Stimulated activated naive B cell treated with anti-CD40 and anti-IgM and Interleukin-4, amounts not matched to agents 10 μg/mL and 1 μg/mL and 100 μg/mL, for 72 hours (primary cell): ENCODE data around the gene LRBA.

Source experiments
- ATAC-seq, 2 donors: fragments of 150-1000 bp; cut with Tn5 transposase; replicated peaks; 2 replicates each; pipeline ENCODE4 v1.10.0; 2021; ENCODE audit warnings: moderate library complexity in 1 of 2
- DNase-seq: peaks from one replicate; pipeline ENCODE4 v3.0.0; 2021
- H3K27ac Mint-ChIP-seq: one replicate; pipeline ENCODE4 v1.8.0; 2022; ENCODE audit warnings: mild to moderate bottlenecking, mixed read lengths
- H3K27me3 Mint-ChIP-seq, 2 donors: one replicate each; pipeline ENCODE4 v1.8.0; 2022; ENCODE audit warnings: mixed read lengths in 2 of 2
- H3K36me3 Mint-ChIP-seq, 2 donors: one replicate each; pipeline ENCODE4 v1.8.0; 2022; ENCODE audit warnings: mixed read lengths in 2 of 2, mild to moderate bottlenecking in 1 of 2
- H3K4me1 Mint-ChIP-seq, 2 donors: one replicate each; pipeline ENCODE4 v1.8.0; 2022; ENCODE audit warnings: mixed read lengths in 2 of 2, mild to moderate bottlenecking in 1 of 2
- H3K4me3 Mint-ChIP-seq, 2 donors: one replicate each; pipeline ENCODE4 v1.8.0; 2022; ENCODE audit warnings: mild to moderate bottlenecking in 2 of 2, mixed read lengths in 2 of 2, moderate library complexity in 1 of 2
- H3K9me3 Mint-ChIP-seq, 2 donors: one replicate each; pipeline ENCODE4 v1.8.0; 2022; ENCODE audit warnings: mixed read lengths in 2 of 2, mild to moderate bottlenecking in 1 of 2

Gene LRBA

DNA sequence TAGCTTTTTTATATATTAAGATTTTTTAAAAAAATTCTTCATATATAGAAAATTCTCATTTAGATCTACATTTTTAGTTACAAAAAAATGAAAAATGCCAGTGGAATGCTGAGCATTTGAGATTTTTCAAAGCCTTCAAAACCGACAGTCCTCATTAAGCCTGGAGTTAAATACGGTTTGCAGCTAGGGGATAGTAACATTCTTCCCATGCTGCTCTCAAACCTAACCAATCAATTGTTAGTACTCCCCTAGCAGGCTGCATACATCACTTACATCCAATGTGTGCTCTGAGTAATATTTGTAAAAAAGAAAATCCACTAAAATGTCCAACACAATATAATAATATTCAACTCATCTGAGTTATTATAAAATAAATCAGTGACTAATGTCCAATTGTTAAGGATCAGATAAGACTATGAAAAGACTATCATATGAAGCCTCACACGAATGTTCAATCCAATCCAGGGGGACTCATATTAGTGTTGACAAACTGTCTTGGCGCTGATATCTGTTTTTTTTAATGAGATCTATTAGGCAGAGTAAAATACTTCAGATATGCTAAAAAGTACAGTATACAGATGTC, 660.8 kb downstream of the LRBA start:
- Mint-ChIP-seq H3K36me3 (peaks cover 0 to 6% of the 10 kb centered on the region in 2 donors), H3K9me3 (no peaks in the 10 kb centered on the region), H3K4me1 (peaks cover 0 to 1% of the 10 kb centered on the region in 2 donors), H3K27ac (no peak overlapping the region), H3K4me3 (no peak overlapping the region), H3K27me3 (no peaks in the 10 kb centered on the region)
- DNase-seq (no peak), ATAC-seq (no peak)

DNA sequence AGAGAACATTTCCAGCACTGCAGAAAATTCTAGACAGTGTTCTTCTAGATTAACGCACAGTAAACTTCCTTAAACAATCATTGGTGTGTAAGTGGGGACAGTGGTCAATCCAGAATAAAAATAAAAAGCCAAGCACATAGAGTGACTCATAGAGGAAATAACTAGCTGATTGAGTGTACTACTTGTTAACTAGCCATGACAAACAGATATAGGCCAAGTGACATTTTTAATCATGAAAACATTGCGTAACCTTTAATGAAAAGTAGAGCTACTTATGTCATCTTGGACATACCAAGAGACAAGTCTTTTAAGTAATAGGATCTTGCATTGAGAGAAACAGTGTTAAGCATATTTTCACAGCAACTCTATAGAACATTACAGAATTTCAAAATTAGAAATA, 667.0 kb downstream of the LRBA start:
- H3K27me3 Mint-ChIP-seq: no peaks in the 10 kb centered on the region
- no peak overlapping the region for H3K4me3 Mint-ChIP-seq
- peaks cover 8 to 19% of the 10 kb centered on the region in 2 donors for H3K36me3 Mint-ChIP-seq
- no peak for ATAC-seq
- no peaks in the 10 kb centered on the region for H3K9me3 Mint-ChIP-seq
- no peak overlapping the region for H3K27ac Mint-ChIP-seq
- no peaks in the 10 kb centered on the region for H3K4me1 Mint-ChIP-seq
- DNase-seq: no peak

- Mint-ChIP-seq H3K9me3 (no peaks in the 10 kb centered on the region), H3K4me3 (no peak overlapping the region), H3K36me3 (peaks cover 9 to 28% of the 10 kb centered on the region in 2 donors), H3K27ac (no peak overlapping the region), H3K4me1 (peaks cover 0 to 3% of the 10 kb centered on the region in 2 donors), H3K27me3 (no peaks in the 10 kb centered on the region)
- ATAC-seq (no peak), DNase-seq (no peak)
Measured at GRCh38 chr4:150345207-150345744, 669.8 kb downstream of the LRBA start.

- Mint-ChIP-seq H3K27ac (no peak overlapping the region), H3K27me3 (no peaks in the 10 kb centered on the region), H3K36me3 (peaks cover 13 to 32% of the 10 kb centered on the region in 2 donors), H3K9me3 (peaks cover 1 to 3% of the 10 kb centered on the region in 2 donors), H3K4me3 (no peak overlapping the region), H3K4me1 (peaks cover 0 to 3% of the 10 kb centered on the region in 2 donors)
- no peak for DNase-seq
- no peak for ATAC-seq
Measured at GRCh38 chr4:150343796-150344195, 671.3 kb downstream of the LRBA start.

DNA sequence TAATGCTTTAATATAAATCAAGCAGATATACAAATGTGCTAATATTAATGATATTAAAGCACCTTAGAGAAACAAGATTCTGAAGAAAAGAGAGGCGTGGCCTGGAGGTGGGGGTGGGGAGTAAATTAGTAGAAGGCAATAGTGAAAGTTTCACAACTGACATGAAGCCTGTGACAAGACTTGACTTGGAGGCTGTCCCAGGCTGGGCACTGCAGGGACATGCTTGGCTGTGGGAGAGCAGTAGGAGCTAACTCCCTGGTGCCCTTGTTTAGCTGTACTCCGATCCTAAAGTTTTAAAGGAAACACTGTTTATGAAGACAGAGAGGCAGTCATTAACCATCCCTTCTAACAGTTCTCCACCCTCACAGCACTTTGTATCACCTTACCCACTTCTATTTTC, 672.1 kb downstream of the LRBA start:
- Mint-ChIP-seq H3K27me3 (no peaks in the 10 kb centered on the region), H3K9me3 (peaks cover 1 to 3% of the 10 kb centered on the region in 2 donors), H3K4me3 (no peak overlapping the region), H3K4me1 (peaks cover 0 to 3% of the 10 kb centered on the region in 2 donors), H3K27ac (no peak overlapping the region), H3K36me3 (peaks cover 13 to 32% of the 10 kb centered on the region in 2 donors)
- ATAC-seq (no peak), DNase-seq (no peak)

GRCh38 chr4:150337734-150338133, 677.4 kb downstream of the LRBA start:
- Mint-ChIP-seq H3K4me1 (peaks cover 0 to 3% of the 10 kb centered on the region in 2 donors), H3K27ac (no peak overlapping the region), H3K36me3 (peaks cover 9 to 24% of the 10 kb centered on the region in 2 donors), H3K27me3 (no peaks in the 10 kb centered on the region), H3K4me3 (no peak overlapping the region), H3K9me3 (peaks cover 1 to 3% of the 10 kb centered on the region in 2 donors)
- ATAC-seq (no peak), DNase-seq (no peak)

- DNase-seq (no peak), ATAC-seq (no peak)
- H3K4me3 Mint-ChIP-seq: no peak overlapping the region
- peaks cover 0 to 3% of the 10 kb centered on the region in 2 donors for H3K4me1 Mint-ChIP-seq
- H3K27ac Mint-ChIP-seq: no peak overlapping the region
- H3K36me3 Mint-ChIP-seq: peaks cover 9 to 24% of the 10 kb centered on the region in 2 donors
- H3K9me3 Mint-ChIP-seq: peaks cover 1 to 3% of the 10 kb centered on the region in 2 donors
- H3K27me3 Mint-ChIP-seq: no peaks in the 10 kb centered on the region
Measured at GRCh38 chr4:150336676-150337412, 678.2 kb downstream of the LRBA start.

DNA sequence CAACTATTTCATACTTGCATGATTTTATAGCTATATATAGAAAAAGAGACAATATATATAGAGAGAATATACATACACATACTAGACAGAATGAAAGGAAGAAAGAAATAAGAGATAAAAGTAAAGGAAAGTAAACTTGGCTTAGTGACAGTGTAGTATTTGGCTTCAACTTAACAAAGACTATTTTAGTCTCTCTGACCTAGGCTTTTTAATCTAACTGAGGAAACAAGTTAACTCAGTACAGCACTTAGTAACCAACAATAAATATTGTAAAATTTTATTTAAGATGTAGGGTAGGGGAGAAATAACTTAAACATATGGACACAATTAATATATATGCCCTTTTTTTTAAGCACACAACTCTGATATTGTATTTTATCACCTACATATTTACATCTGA, 682.1 kb downstream of the LRBA start:
- H3K36me3 Mint-ChIP-seq: peaks cover 3 to 7% of the 10 kb centered on the region in 2 donors
- no peaks in the 10 kb centered on the region for H3K27me3 Mint-ChIP-seq
- ATAC-seq (no peak), DNase-seq (no peak)
- no peaks in the 10 kb centered on the region for H3K9me3 Mint-ChIP-seq
- H3K4me3 Mint-ChIP-seq: no peak overlapping the region
- no peak overlapping the region for H3K27ac Mint-ChIP-seq
- H3K4me1 Mint-ChIP-seq: peaks cover 6% of the 10 kb centered on the region in 2 donors

- H3K36me3 Mint-ChIP-seq: peaks cover 3 to 4% of the 10 kb centered on the region in 2 donors
- no peak for DNase-seq
- H3K4me3 Mint-ChIP-seq: no peak overlapping the region
- H3K9me3 Mint-ChIP-seq: no peaks in the 10 kb centered on the region
- no peak for ATAC-seq
- no peak overlapping the region for H3K27ac Mint-ChIP-seq
- H3K27me3 Mint-ChIP-seq: no peaks in the 10 kb centered on the region
- H3K4me1 Mint-ChIP-seq: peaks cover 6% of the 10 kb centered on the region in 2 donors
Measured at GRCh38 chr4:150332086-150332485, 683.0 kb downstream of the LRBA start.

DNA sequence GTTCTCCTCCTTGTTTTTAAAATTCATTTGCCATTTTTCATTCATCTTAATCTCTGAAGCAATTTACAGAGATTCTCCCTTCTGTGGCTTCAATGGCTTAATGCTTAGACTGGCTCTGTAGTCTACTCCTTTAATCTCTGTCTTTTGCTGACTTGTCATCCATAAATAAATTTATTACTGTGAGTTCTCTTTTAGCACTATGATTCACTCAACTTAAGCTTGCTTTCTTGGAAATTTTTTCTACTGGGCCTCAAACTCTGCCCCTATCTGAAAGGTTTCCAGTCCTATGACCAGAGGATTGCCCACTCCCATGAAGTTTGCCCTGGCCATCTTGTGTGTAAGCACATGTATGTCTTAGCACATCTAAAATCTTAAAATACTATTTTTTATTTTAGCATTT, 685.7 kb downstream of the LRBA start:
- Mint-ChIP-seq H3K27me3 (no peaks in the 10 kb centered on the region), H3K4me3 (no peak overlapping the region), H3K9me3 (no peaks in the 10 kb centered on the region), H3K4me1 (peaks cover 6% of the 10 kb centered on the region in 2 donors), H3K27ac (no peak overlapping the region), H3K36me3 (peaks cover 7 to 9% of the 10 kb centered on the region in 2 donors)
- DNase-seq (no peak), ATAC-seq (no peak)

GRCh38 chr4:150328496-150328895, 686.6 kb downstream of the LRBA start:
- peaks cover 6% of the 10 kb centered on the region in 2 donors for H3K4me1 Mint-ChIP-seq
- H3K27ac Mint-ChIP-seq: no peak overlapping the region
- peaks cover 11 to 13% of the 10 kb centered on the region in 2 donors for H3K36me3 Mint-ChIP-seq
- DNase-seq: no peak
- no peak overlapping the region for H3K4me3 Mint-ChIP-seq
- no peaks in the 10 kb centered on the region for H3K9me3 Mint-ChIP-seq
- ATAC-seq: no peak
- no peaks in the 10 kb centered on the region for H3K27me3 Mint-ChIP-seq

GRCh38 chr4:150327262-150327780, 687.8 kb downstream of the LRBA start:
- ATAC-seq (no peak), DNase-seq (no peak)
- Mint-ChIP-seq H3K4me3 (no peak overlapping the region), H3K27ac (no peak overlapping the region), H3K27me3 (no peaks in the 10 kb centered on the region), H3K4me1 (peaks cover 6% of the 10 kb centered on the region in 2 donors), H3K9me3 (no peaks in the 10 kb centered on the region), H3K36me3 (peaks cover 12 to 13% of the 10 kb centered on the region in 2 donors)

GRCh38 chr4:150325872-150326271, 689.2 kb downstream of the LRBA start:
- H3K27me3 Mint-ChIP-seq: no peaks in the 10 kb centered on the region
- no peak for ATAC-seq
- H3K27ac Mint-ChIP-seq: no peak overlapping the region
- H3K36me3 Mint-ChIP-seq: peaks cover 15 to 20% of the 10 kb centered on the region in 2 donors
- DNase-seq: no peak
- no peaks in the 10 kb centered on the region for H3K9me3 Mint-ChIP-seq
- H3K4me1 Mint-ChIP-seq: peaks cover 6% of the 10 kb centered on the region in 2 donors
- no peak overlapping the region for H3K4me3 Mint-ChIP-seq

DNA sequence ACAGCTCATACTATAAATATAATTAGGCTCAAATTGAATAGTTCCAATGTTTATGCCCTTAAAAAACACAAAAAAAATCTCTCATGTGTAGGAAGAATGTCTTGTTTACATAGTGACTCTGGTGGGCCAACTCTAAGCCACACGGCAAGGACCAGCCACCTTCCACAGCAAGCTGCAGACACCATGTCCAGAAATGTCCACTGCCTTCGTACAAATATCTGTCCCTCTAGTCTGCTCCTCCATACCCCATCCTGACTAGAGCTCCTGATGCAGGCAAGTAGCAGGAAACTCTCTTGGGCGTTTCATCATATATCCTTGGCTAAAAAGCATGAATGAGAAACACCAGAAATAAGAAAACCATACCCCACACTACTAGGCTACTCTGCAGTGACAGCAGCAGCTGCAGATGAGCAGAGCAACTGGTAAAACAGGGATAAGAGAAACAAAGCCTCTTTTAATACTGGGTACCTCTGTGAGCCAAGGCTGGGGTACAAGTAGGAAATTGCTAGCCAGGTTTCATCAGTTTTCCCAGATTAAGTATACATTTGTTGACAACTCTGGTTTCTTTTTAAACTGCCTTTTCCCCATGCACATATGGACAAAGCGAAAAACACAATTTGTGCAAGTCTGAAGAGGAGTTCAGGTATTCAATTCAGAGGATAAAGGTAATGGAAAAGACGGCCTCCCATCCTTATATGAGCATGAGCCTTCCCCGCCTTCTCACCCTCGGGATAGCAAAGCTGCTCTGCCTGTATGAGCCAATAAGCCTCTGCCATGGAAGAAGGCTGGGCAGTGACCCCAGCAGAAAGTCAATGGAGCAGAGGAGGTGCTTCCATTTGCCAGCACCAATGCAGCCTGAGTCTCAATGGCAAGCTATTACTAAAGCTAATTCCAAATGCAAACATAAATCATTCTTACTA, 691.4 kb downstream of the LRBA start:
- no peak for ATAC-seq
- no peak overlapping the region for H3K4me3 Mint-ChIP-seq

More for the DNA sequence above, 691.4 kb downstream of the LRBA start:
- Mint-ChIP-seq H3K4me1 (peaks cover 3 to 5% of the 10 kb centered on the region in 2 donors), H3K36me3 (peaks cover 17 to 20% of the 10 kb centered on the region in 2 donors), H3K27ac (no peak overlapping the region), H3K9me3 (no peaks in the 10 kb centered on the region), H3K27me3 (no peaks in the 10 kb centered on the region)
- no peak for DNase-seq
